Measurements from ENCODE around the gene TRIP13.
A peak's percentile ranks its signal among the peaks of the same experiment; 100 is the strongest.

DNA sequence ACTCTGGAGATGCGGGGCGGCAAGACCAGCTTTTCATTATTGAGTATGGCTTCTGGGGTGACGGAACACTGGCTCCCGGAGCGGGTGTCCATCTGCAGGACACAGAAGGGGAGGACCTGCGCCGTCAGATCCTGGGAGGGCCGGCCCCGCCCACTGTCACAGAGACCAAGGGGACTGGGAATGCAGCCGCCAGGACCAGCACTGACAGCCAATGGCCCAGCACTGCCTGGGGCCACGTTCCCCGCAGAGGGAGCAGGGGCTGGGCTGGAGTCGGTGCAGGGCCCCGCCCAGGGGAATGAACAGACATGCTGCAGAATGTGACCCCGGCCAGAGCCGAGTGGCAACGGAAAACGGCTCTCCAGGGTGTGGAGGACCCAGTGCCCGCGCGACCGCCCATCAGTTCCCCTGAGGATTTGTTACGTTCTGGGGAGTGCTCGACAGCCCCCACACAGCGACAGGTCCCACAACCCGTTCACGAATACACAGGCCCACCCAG lies 42.1 kb upstream of the TRIP13 start, which contains the start of gene ZDHHC11:
- TF ChIP-seq ZNF737 (CRISPR knock-in tag; IDR thresholded peaks at IDR 0.05; ENCODE audit: borderline replicate concordance) (no peak), EZH2 (conservative IDR thresholded peaks at IDR 0.05; ENCODE audit: low read depth, low read length) (no peak), BHLHE40 (IDR thresholded peaks at IDR 0.05; ENCODE audit: low read length) (no peak), IRX3 (CRISPR knock-in tag; IDR thresholded peaks at IDR 0.05; ENCODE audit: borderline replicate concordance, low read depth) (no peak), ZNF660 (CRISPR knock-in tag; IDR thresholded peaks at IDR 0.05; ENCODE audit: borderline replicate concordance, low read depth) (no peak), HMG20B (CRISPR knock-in tag; conservative IDR thresholded peaks at IDR 0.05) (no peak), TAF1 (CRISPR knock-in tag; IDR thresholded peaks at IDR 0.05) (peak; percentile 53; the same call in 1 of the 2 replicates), USF2 (IDR thresholded peaks at IDR 0.05; ENCODE audit: low read depth, low read length) (no peak), USF2 (CRISPR knock-in tag; IDR thresholded peaks at IDR 0.05; ENCODE audit: borderline replicate concordance) (no peak), ZFX (CRISPR knock-in tag; IDR thresholded peaks at IDR 0.05; ENCODE audit: low read depth) (no peak)
- TF ChIP-seq, protein P1, sequence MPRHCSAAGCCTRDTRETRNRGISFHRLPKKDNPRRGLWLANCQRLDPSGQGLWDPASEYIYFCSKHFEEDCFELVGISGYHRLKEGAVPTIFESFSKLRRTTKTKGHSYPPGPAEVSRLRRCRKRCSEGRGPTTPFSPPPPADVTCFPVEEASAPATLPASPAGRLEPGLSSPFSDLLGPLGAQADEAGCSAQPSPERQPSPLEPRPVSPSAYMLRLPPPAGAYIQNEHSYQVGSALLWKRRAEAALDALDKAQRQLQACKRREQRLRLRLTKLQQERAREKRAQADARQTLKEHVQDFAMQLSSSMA (CRISPR knock-in tag; IDR thresholded peaks at IDR 0.05) = no peak

Data from HepG2 (cell line).